Measurements from ENCODE around the gene MLST8.

MLST8 gene

DNA sequence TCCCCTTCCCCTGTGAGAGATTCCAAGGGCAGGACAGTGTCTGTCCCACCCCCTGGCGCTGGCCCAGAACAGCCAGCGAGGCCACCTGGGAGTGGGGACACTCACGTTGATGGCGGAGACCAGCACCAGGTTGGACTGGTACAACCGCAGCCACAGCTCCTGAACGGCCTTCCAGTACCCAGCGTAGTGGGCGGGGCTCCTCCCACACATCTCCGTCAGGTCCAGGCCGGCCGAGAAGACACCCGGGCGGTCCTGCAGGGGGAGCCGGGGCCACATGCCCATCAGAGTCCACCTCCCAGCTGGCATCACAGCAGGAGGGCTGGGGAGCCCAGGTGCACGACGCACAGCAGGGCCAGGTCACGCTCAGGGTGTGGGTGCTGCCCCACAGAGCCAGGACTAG, 39.0 kb downstream of the MLST8 start:
- Histone ChIP-seq H3K27me3 (replicated peaks; ENCODE audit: insufficient read depth, low read length) (no peaks in the 10 kb centered on the region), H4K20me1 (ENCODE audit: insufficient read depth, low read length) (no peaks in the 10 kb centered on the region), H2AFZ (ENCODE audit: low read length) (no peak overlapping the region), H3K9ac (ENCODE audit: low read length) (no peak overlapping the region), H3K9me2 (replicated peaks; ENCODE audit: insufficient read depth, low read length) (no peaks in the 10 kb centered on the region), H3K27ac (ENCODE audit: low read length) (no peak overlapping the region), H3F3A (ENCODE audit: insufficient read depth, low read length) (no peaks in the 10 kb centered on the region), H3K4me1 (ENCODE audit: low read length) (no peaks in the 10 kb centered on the region), H3K9me3 (replicated peaks; ENCODE audit: insufficient read depth, low read length) (no peaks in the 10 kb centered on the region), H3K36me3 (replicated peaks; ENCODE audit: insufficient read depth, low read length) (peaks cover 5% of the 10 kb centered on the region; the same call in 1 of the 2 replicates), H3K4me3 (ENCODE audit: low read length) (no peak overlapping the region), H3K79me2 (ENCODE audit: low read length) (peaks cover 42% of the 10 kb centered on the region), H3K4me2 (ENCODE audit: low read depth, low read length) (no peak overlapping the region)
- DNase-seq, result no peak
- no peak for TF ChIP-seq CTCF (IDR thresholded peaks at IDR 0.05; ENCODE audit: low read length)
- TF ChIP-seq EZH2 (optimal IDR thresholded peaks at IDR 0.05; ENCODE audit: low read depth, low read length), result no peak
- no peak for TF ChIP-seq EZH2phosphoT487 (IDR thresholded peaks at IDR 0.05; ENCODE audit: low read length)

GRCh38 chr16:2244926-2245795, 39.9 kb downstream of the MLST8 start:
- Histone ChIP-seq H3K36me3 (replicated peaks; ENCODE audit: insufficient read depth, low read length) (peaks cover 5% of the 10 kb centered on the region; the same call in 1 of the 2 replicates), H3F3A (ENCODE audit: insufficient read depth, low read length) (peaks cover 4% of the 10 kb centered on the region), H3K27me3 (replicated peaks; ENCODE audit: insufficient read depth, low read length) (no peaks in the 10 kb centered on the region), H3K4me3 (ENCODE audit: low read length) (no peak overlapping the region), H4K20me1 (ENCODE audit: insufficient read depth, low read length) (no peaks in the 10 kb centered on the region), H3K9ac (ENCODE audit: low read length) (no peak overlapping the region), H3K9me2 (replicated peaks; ENCODE audit: insufficient read depth, low read length) (no peaks in the 10 kb centered on the region), H3K79me2 (ENCODE audit: low read length) (peaks cover 50% of the 10 kb centered on the region), H3K27ac (ENCODE audit: low read length) (no peak overlapping the region), H3K9me3 (replicated peaks; ENCODE audit: insufficient read depth, low read length) (no peaks in the 10 kb centered on the region), H3K4me2 (ENCODE audit: low read depth, low read length) (no peak overlapping the region), H3K4me1 (ENCODE audit: low read length) (no peaks in the 10 kb centered on the region), H2AFZ (ENCODE audit: low read length) (no peak overlapping the region)
- DNase-seq, result no peak
- no peak for TF ChIP-seq CTCF (IDR thresholded peaks at IDR 0.05; ENCODE audit: low read length)
- TF ChIP-seq EZH2 (optimal IDR thresholded peaks at IDR 0.05; ENCODE audit: low read depth, low read length), result no peak
- TF ChIP-seq EZH2phosphoT487 (IDR thresholded peaks at IDR 0.05; ENCODE audit: low read length), result no peak

DNA sequence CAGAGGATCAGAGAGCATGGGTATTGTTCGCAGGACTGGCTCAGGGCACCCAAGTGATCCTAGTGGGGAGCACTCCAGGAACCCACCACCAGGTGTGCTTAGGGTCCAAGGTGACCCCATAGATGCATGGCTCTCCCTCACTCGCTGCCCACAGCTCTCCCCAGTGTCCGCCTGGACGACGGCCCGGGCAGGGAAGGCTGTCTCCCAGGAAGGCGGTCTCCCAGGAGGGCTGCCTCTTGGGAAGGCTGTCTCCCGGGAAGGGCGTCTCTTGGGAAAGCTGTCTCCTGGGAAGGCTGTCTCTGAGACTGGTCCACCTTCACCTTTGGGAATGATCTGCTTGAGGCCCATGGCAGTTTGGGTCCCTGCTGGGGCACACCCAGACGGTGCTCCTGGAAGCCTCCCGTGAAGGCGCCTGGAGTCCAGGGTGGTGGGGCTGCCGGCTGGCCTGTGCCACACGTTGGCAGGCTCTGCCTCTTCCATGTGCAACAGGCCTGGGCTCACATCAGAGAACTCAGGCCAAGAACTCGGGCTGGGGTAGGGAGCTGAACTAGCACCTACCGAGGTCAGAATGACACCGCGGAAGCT, 41.1 kb downstream of the MLST8 start:
- peaks cover 5% of the 10 kb centered on the region; the same call in 1 of the 2 replicates for H3K36me3 ChIP-seq (replicated peaks; ENCODE audit: insufficient read depth, low read length)
- TF ChIP-seq EZH2 (optimal IDR thresholded peaks at IDR 0.05; ENCODE audit: low read depth, low read length) (no peak), EZH2phosphoT487 (IDR thresholded peaks at IDR 0.05; ENCODE audit: low read length) (no peak), CTCF (IDR thresholded peaks at IDR 0.05; ENCODE audit: low read length) (no peak)
- DNase-seq, result no peak

More for the DNA sequence above, 41.1 kb downstream of the MLST8 start:
- no peaks in the 10 kb centered on the region for H3K9me3 ChIP-seq (replicated peaks; ENCODE audit: insufficient read depth, low read length)
- no peak overlapping the region for H3K9ac ChIP-seq (ENCODE audit: low read length)
- peaks cover 12% of the 10 kb centered on the region for H3F3A ChIP-seq (ENCODE audit: insufficient read depth, low read length)
- no peaks in the 10 kb centered on the region for H3K4me1 ChIP-seq (ENCODE audit: low read length)
- H3K9me2 ChIP-seq (replicated peaks; ENCODE audit: insufficient read depth, low read length), result no peaks in the 10 kb centered on the region
- H3K4me2 ChIP-seq (ENCODE audit: low read depth, low read length), result no peak overlapping the region
- no peak overlapping the region for H2AFZ ChIP-seq (ENCODE audit: low read length)
- H3K27ac ChIP-seq (ENCODE audit: low read length), result no peak overlapping the region
- no peaks in the 10 kb centered on the region for H3K27me3 ChIP-seq (replicated peaks; ENCODE audit: insufficient read depth, low read length)
- H3K4me3 ChIP-seq (ENCODE audit: low read length), result no peak overlapping the region
- H3K79me2 ChIP-seq (ENCODE audit: low read length), result peaks cover 58% of the 10 kb centered on the region
- H4K20me1 ChIP-seq (ENCODE audit: insufficient read depth, low read length), result no peaks in the 10 kb centered on the region
